IMR-90 (cell line): Measurements from ENCODE around the gene BATF2. TPM values are rescaled to one million over a fixed set of nuclear protein-coding genes. Genes with fewer than 3 reads are reported as not detected.

Experiments used
- ATAC-seq: fragments of 200-7000 bp; cut with Tn5 transposase; 2 replicates; pipeline ENCODE4 v1.9.1; 2020; ENCODE audit warnings: low read depth, mild to moderate bottlenecking, moderate library complexity
- BruUV-seq: library from RNA; stranded (reverse); fragments of 400-500 nt; replicated peaks from 2 replicates; lab custom pipeline; 2021; lab: Mats Ljungman, UMichigan
- CTCF ChIA-PET: fragments of 300-600 bp; formaldehyde crosslinking; extraction: SDS; loops from one replicate; lab custom pipeline; 2021; ENCODE audit warnings: antibody characterized with exemption; lab: Yijun Ruan, JAX
- POLR2A ChIA-PET: fragments of 300-600 bp; sonication (Branson Sonifier 250); formaldehyde crosslinking; loops from one replicate; lab custom pipeline; 2022; ENCODE audit warnings: antibody characterized with exemption; ENCODE audit not compliant: unreplicated experiment; lab: Charles Lee
- DNase-seq: peaks from one replicate; pipeline ENCODE4 v3.0.0; 2013
- H2AFZ ChIP-seq: replicated peaks from 2 replicates; pipeline ENCODE3; 2013; ENCODE audit warnings: low read length, mild to moderate bottlenecking; ENCODE audit not compliant: poor library complexity
- H2AK5ac ChIP-seq: 2 replicates; pipeline ENCODE4 v1.6.1; 2013; ENCODE audit warnings: low read depth, low read length, inconsistent platforms
- H2AK9ac ChIP-seq: replicated peaks from 2 replicates; pipeline ENCODE3; 2013; ENCODE audit warnings: mild to moderate bottlenecking, low read depth, low read length, moderate library complexity; ENCODE audit not compliant: poor library complexity
- H2BK120ac ChIP-seq: 2 replicates; pipeline ENCODE4 v1.6.1; 2013; ENCODE audit warnings: low read depth, low read length, inconsistent platforms
- H2BK15ac ChIP-seq: 3 replicates; pipeline ENCODE4 v1.6.1; 2013; ENCODE audit warnings: low read depth, low read length, inconsistent platforms
- H2BK20ac ChIP-seq: 2 replicates; pipeline ENCODE4 v1.6.1; 2013; ENCODE audit warnings: low read depth, mild to moderate bottlenecking, inconsistent platforms, low read length, moderate library complexity
- H2BK5ac ChIP-seq: 2 replicates; pipeline ENCODE4 v1.6.1; 2013; ENCODE audit warnings: mild to moderate bottlenecking, low read depth, low read length, inconsistent platforms; ENCODE audit not compliant: poor library complexity, severe bottlenecking
- H3K14ac ChIP-seq: replicated peaks from 2 replicates; pipeline ENCODE4 v1.6.1; 2013; ENCODE audit warnings: low read depth, low read length, inconsistent platforms
- H3K18ac ChIP-seq: 2 replicates; pipeline ENCODE4 v1.6.1; 2013; ENCODE audit warnings: low read depth, low read length, control low read depth
- H3K23ac ChIP-seq: 2 replicates; pipeline ENCODE4 v1.6.1; 2013; ENCODE audit warnings: low read depth, low read length, inconsistent platforms
- H3K27ac ChIP-seq: 2 replicates; pipeline ENCODE4 v1.5.1; 2013; ENCODE audit warnings: mild to moderate bottlenecking, control low read depth, low read length; ENCODE audit not compliant: insufficient read depth
- H3K27me3 ChIP-seq: 2 replicates; pipeline ENCODE4 v1.6.1; 2013; ENCODE audit warnings: low read length; ENCODE audit not compliant: control insufficient read depth, insufficient read depth
- H3K36me3 ChIP-seq: 2 replicates; pipeline ENCODE4 v1.6.1; 2013; ENCODE audit warnings: low read length, mixed read lengths; ENCODE audit not compliant: control insufficient read depth, insufficient read depth
- H3K4ac ChIP-seq: 2 replicates; pipeline ENCODE4 v1.6.1; 2013; ENCODE audit warnings: low read depth, low read length, inconsistent platforms
- H3K4me1 ChIP-seq: 2 replicates; pipeline ENCODE4 v1.6.1; 2013; ENCODE audit warnings: low read length, mixed read lengths; ENCODE audit not compliant: control insufficient read depth, insufficient read depth
- H3K4me2 ChIP-seq: 2 replicates; pipeline ENCODE4 v1.6.1; 2013; ENCODE audit warnings: low read depth, mild to moderate bottlenecking, control low read depth, low read length, moderate library complexity
- H3K4me3 ChIP-seq: 2 replicates; pipeline ENCODE4 v1.5.1; 2013; ENCODE audit warnings: low read depth, mild to moderate bottlenecking, control low read depth, low read length, moderate library complexity; ENCODE audit not compliant: insufficient read depth
- H3K56ac ChIP-seq: 2 replicates; pipeline ENCODE4 v1.6.1; 2013; ENCODE audit warnings: low read length, inconsistent platforms; ENCODE audit not compliant: insufficient read depth; ENCODE audit errors: extremely low read depth
- H3K79me1 ChIP-seq, 2 experiments: 2 replicates each; pipeline ENCODE4 v1.6.1; 2013; ENCODE audit warnings: low read length in 2 of 2, inconsistent platforms in 1 of 2, low read depth in 1 of 2
- H3K9ac ChIP-seq: 2 replicates; pipeline ENCODE4 v1.6.1; 2013; ENCODE audit warnings: low read depth, low read length, control low read depth
- H3K9me1 ChIP-seq: 2 replicates; pipeline ENCODE4 v1.6.1; 2013; ENCODE audit warnings: low read length, inconsistent platforms; ENCODE audit not compliant: insufficient read depth
- H3K9me3 ChIP-seq: 2 replicates; pipeline ENCODE4 v1.6.1; 2013; ENCODE audit warnings: low read length; ENCODE audit not compliant: control insufficient read depth, insufficient read depth
- H4K20me1 ChIP-seq: 2 replicates; pipeline ENCODE4 v1.6.1; 2013; ENCODE audit warnings: low read length, inconsistent platforms; ENCODE audit not compliant: insufficient read depth
- H4K5ac ChIP-seq: 2 replicates; pipeline ENCODE4 v1.6.1; 2013; ENCODE audit warnings: mild to moderate bottlenecking, low read depth, low read length, control low read depth
- H4K8ac ChIP-seq, 2 experiments: 2 replicates each; pipeline ENCODE4 v1.6.1; 2013; ENCODE audit warnings: low read depth in 2 of 2, low read length in 2 of 2, control low read depth in 1 of 2, inconsistent platforms in 1 of 2
- H4K91ac ChIP-seq: 2 replicates; pipeline ENCODE4 v1.6.1; 2013; ENCODE audit warnings: low read depth, low read length, inconsistent platforms; ENCODE audit not compliant: insufficient read depth
- BHLHE40 ChIP-seq: fragments of 150-350 bp; IDR thresholded peaks from 2 replicates; pipeline ENCODE4 v1.6.1; 2016; ENCODE audit warnings: mild to moderate bottlenecking, low read depth, low read length
- CHD1 ChIP-seq: IDR thresholded peaks from 2 replicates; pipeline ENCODE4 v1.6.1; 2012; ENCODE audit warnings: low read depth, low read length, improper control_type of control experiment
- MXI1 ChIP-seq: IDR thresholded peaks from 2 replicates; pipeline ENCODE4 v1.6.1; 2012; ENCODE audit warnings: low read depth, mild to moderate bottlenecking, low read length, moderate library complexity, borderline replicate concordance
- NFE2L2 ChIP-seq: fragments of 150-350 bp; IDR thresholded peaks from 2 replicates; pipeline ENCODE4 v1.6.1; 2016; ENCODE audit warnings: low read depth, mild to moderate bottlenecking, low read length
- POLR2A ChIP-seq: IDR thresholded peaks from 2 replicates; pipeline ENCODE4 v1.6.1; 2012; ENCODE audit warnings: mild to moderate bottlenecking, low read depth, low read length
- RAD21 ChIP-seq: IDR thresholded peaks from 2 replicates; pipeline ENCODE4 v1.6.1; 2012; ENCODE audit warnings: low read length, improper control_type of control experiment
- RCOR1 ChIP-seq: IDR thresholded peaks from 2 replicates; pipeline ENCODE4 v1.6.1; 2012; ENCODE audit warnings: mild to moderate bottlenecking, low read length, improper control_type of control experiment; ENCODE audit not compliant: insufficient replicate concordance
- RFX5 ChIP-seq: IDR thresholded peaks from 2 replicates; pipeline ENCODE4 v1.8.0; 2012; ENCODE audit warnings: low read depth, mild to moderate bottlenecking, low read length, moderate library complexity
- SMC3 ChIP-seq: fragments of 150-350 bp; IDR thresholded peaks from 2 replicates; pipeline ENCODE4 v1.6.1; 2016; ENCODE audit warnings: low read depth, mild to moderate bottlenecking, antibody characterized with exemption, low read length, moderate library complexity
- WGBS, 2 experiments: methylation state at CpG; one replicate each; pipeline versions ENCODE4 v1.1.5 to v1.1.7; 2013; ENCODE audit warnings: missing lambda C conversion rate in 2 of 2; ENCODE audit not compliant: insufficient read length in 1 of 2; ENCODE audit errors: extremely low coverage in 2 of 2; 5-methylcytosine and 5-hydroxymethylcytosine counted together
- dilution Hi-C: fragments of 300-500 bp; cut with HindIII; formaldehyde crosslinking; loops from one replicate; pipeline ENCODE4 v1.14.3; 2018; ENCODE audit warnings: low sequenced_read_pairs; ENCODE audit not compliant: unreplicated experiment
- in situ Hi-C: fragments of 300-500 bp; cut with MboI; formaldehyde crosslinking; loops from 3 replicates; pipeline ENCODE4 v1.14.3; 2019; ENCODE audit warnings: low sequenced_read_pairs, inconsistent platforms, mixed read lengths
- intact Hi-C: fragments of 100-400 bp; cut with micrococcal nuclease; formaldehyde crosslinking; loops from 2 replicates; pipeline ENCODE4 v1.10.0; 2022
- polyA plus RNA-seq, 3 experiments: library from polyadenylated mRNA; depleted of rRNA; stranded (reverse); fragments of >200 nt; gene quantifications; 2 replicates each; pipeline ENCODE4 v1.2.3, GENCODE V29; 2012; ENCODE audit warnings: low replicate concordance in 1 of 3
- total RNA-seq: library from RNA; depleted of rRNA; stranded (reverse); fragments of >200 nt; gene quantifications from 2 replicates; pipeline ENCODE4 v1.2.3, GENCODE V29; 2012
- TF ChIP-seq, protein P1 (sequence below): conservative IDR thresholded peaks from 2 replicates; pipeline ENCODE4 v1.5.1; 2012; ENCODE audit warnings: mild to moderate bottlenecking, low read depth, low read length, improper control_type of control experiment
- TF ChIP-seq, protein P2 (sequence below): fragments of 150-350 bp; IDR thresholded peaks from 2 replicates; pipeline ENCODE4 v1.6.1; 2017; ENCODE audit warnings: mild to moderate bottlenecking, antibody characterized with exemption, low read length, low read depth

The BATF2 gene
- total and polyA plus RNA-seq, 2 of the 4 experiments (the other 2 are of a cell fraction): 0.36 to 1.2 TPM

DNA sequence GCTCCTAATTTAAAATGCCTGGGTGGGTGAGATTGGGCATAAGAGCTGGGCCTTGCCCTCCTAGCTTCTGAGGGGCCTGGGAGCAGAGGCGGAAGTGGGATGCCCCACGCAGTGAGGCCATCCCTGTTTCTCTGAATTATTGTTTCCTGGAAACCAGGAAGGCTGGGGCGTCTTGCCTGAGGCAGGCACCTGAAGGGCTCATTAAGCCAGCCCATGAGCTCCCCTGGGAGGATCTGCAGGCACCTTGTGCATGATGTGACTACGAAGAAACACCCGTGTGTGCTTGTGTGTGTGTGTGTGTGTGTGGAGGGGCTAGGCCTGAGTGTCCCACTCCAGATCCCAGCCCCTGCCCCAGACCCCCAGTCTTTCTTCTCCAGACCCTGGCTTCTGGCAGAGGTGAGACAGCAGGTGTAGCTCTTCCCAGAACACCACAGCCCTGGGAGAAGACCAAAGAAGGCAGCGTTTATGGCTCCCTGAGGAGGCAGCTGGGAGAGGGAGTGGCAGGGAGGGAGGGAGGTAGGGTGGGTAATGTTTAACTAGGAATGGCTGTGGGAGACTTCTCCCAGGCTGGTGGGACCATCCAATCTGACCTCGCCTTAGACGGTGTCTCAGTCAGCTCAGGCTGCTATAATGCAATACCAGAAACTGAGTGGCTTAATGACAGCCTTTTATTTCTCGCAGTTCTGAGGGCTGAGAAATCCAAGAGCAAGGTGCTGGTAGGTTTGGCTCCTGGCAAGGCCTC lies 2.1 kb upstream of the BATF2 start (continued):
- TF ChIP-seq, protein P1, sequence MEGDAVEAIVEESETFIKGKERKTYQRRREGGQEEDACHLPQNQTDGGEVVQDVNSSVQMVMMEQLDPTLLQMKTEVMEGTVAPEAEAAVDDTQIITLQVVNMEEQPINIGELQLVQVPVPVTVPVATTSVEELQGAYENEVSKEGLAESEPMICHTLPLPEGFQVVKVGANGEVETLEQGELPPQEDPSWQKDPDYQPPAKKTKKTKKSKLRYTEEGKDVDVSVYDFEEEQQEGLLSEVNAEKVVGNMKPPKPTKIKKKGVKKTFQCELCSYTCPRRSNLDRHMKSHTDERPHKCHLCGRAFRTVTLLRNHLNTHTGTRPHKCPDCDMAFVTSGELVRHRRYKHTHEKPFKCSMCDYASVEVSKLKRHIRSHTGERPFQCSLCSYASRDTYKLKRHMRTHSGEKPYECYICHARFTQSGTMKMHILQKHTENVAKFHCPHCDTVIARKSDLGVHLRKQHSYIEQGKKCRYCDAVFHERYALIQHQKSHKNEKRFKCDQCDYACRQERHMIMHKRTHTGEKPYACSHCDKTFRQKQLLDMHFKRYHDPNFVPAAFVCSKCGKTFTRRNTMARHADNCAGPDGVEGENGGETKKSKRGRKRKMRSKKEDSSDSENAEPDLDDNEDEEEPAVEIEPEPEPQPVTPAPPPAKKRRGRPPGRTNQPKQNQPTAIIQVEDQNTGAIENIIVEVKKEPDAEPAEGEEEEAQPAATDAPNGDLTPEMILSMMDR: no peak

DNA sequence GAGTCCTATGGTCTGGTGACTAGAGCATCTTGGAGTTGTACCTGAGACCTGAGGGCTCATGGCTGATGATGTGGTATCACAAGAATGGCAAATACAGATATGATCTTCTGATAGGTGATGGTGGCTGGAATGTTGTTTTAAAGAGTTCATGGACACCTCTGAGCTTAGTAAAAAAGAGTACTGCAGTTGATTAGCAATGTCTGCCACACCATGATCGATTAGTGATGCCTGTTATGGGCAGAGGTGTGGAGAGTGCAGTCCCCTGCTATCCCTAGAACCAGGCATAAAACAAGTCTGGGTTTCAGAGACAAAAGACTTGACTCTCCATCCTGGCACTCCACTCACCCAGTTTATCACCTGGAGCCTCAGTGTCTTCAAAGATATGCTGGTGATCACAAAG lies 1.4 kb upstream of the BATF2 start:
- no peak overlapping the region for H3K9ac ChIP-seq
- ChIA-PET POLR2A (no interaction called here), CTCF (interaction anchor here (0.9 kb wide), 1 partner anchor 152 kb away, joined by 3 read pairs; no protein-coding TSS in a partner anchor)
- H2AFZ ChIP-seq: no peak overlapping the region
- no peak overlapping the region for H3K27ac ChIP-seq
- dilution Hi-C loops: no loop called here
- H4K91ac ChIP-seq: no peak overlapping the region
- no peak overlapping the region for H3K18ac ChIP-seq
- in situ Hi-C loops: no loop called here
- no peak overlapping the region for H3K4me3 ChIP-seq
- H3K79me1 ChIP-seq: no peaks in the 10 kb centered on the region
- H4K8ac ChIP-seq: no peak overlapping the region
- no peaks in the 10 kb centered on the region for H3K9me3 ChIP-seq
- no peaks in the 10 kb centered on the region for H3K36me3 ChIP-seq
- H3K4me2 ChIP-seq: no peak overlapping the region
- no peak overlapping the region for H2BK20ac ChIP-seq
- H3K4me1 ChIP-seq: 0 out of 2 replicates have a peak, but pooled peaks cover 4% of the 10 kb centered on the region
- no peak overlapping the region for H2BK120ac ChIP-seq
- no CpG with 5 or more reads among the region's 1 CpG for WGBS, 2 experiments
- peaks cover 7% of the 10 kb centered on the region; the same call in 1 of the 2 replicates for H3K9me1 ChIP-seq
- BruUV-seq: no TSS peak
- H4K20me1 ChIP-seq: no peaks in the 10 kb centered on the region
- no peak overlapping the region for H3K14ac ChIP-seq
- intact Hi-C loops: loop anchor here (5.0 kb wide), 1 partner anchor 151 kb away; no protein-coding TSS in a partner anchor
- H3K23ac ChIP-seq: no peak overlapping the region
- DNase-seq: no peak
- no peak overlapping the region for H3K56ac ChIP-seq
- H2AK5ac ChIP-seq: no peak overlapping the region
- no peak for ATAC-seq
- no peak overlapping the region for H2BK15ac ChIP-seq
- TF ChIP-seq SMC3 (no peak), POLR2A (no peak), BHLHE40 (no peak), MXI1 (no peak), CHD1 (no peak), RCOR1 (no peak), NFE2L2 (no peak), RFX5 (no peak), RAD21 (no peak)
- TF ChIP-seq, protein P1: no peak
- TF ChIP-seq, protein P2, sequence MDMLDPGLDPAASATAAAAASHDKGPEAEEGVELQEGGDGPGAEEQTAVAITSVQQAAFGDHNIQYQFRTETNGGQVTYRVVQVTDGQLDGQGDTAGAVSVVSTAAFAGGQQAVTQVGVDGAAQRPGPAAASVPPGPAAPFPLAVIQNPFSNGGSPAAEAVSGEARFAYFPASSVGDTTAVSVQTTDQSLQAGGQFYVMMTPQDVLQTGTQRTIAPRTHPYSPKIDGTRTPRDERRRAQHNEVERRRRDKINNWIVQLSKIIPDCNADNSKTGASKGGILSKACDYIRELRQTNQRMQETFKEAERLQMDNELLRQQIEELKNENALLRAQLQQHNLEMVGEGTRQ: no peak
- no peak overlapping the region for H3K4ac ChIP-seq
- H3K27me3 ChIP-seq: no peaks in the 10 kb centered on the region
- no peak overlapping the region for H2AK9ac ChIP-seq
- no peak overlapping the region for H4K5ac ChIP-seq
- no peak overlapping the region for H2BK5ac ChIP-seq
